GM19467 (cell line): ENCODE results near the gene LRMDA.
"Not testable (repeated sequence)": the region's sequence is repeated elsewhere in the genome, so short reads cannot be mapped to it uniquely, and the experiment has no call there.

ENCODE experiments used
- ATAC-seq: cut with Tn5 transposase; IDR thresholded peaks from one replicate; pipeline ENCODE4 v1.9.1; 2021; ENCODE audit warnings: mild to moderate bottlenecking, moderate library complexity; ENCODE audit not compliant: unreplicated experiment

LRMDA gene

DNA sequence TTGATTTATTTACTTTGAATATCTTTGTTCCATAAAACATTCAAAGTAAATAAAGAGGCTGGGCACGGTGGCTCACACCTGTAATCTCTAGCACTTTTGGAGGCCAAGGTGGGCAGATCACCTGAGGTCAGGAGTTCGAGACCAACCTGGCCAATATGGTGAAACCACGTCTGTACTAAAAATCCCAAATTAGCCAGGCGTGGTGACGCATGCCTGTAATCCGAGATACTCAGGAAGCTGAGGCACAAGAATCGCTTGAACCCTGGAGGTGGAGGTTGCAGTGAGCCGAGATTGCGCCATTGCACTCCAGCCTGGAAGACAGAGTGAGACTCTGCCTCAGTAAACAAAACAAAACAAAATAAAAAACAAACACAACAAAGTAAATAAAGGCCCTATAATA, 1153.0 kb downstream of the LRMDA start:
- ATAC-seq: not testable (repeated sequence)
